Mucosa of descending colon (tissue), 3 donors: Measurements from ENCODE around the gene GRAMD1C. TPM values are rescaled to one million over a fixed set of nuclear protein-coding genes. Genes with fewer than 3 reads are reported as not detected.
A peak's percentile ranks its signal among the peaks of the same experiment; 100 is the strongest.

Experiments used
- ATAC-seq: fragments of 200-7000 bp; cut with Tn5 transposase; one replicate; pipeline ENCODE4 v1.9.1; 2020; ENCODE audit warnings: mild to moderate bottlenecking, moderate library complexity
- DNase-seq, 3 donors: peaks; one replicate each; pipeline ENCODE4 v3.0.0-alpha.2; 2020
- H3K36me3 ChIP-seq: fragments of 200-600 bp; one replicate; pipeline ENCODE4 v1.8.0; 2021; ENCODE audit warnings: low read depth, mild to moderate bottlenecking
- H3K4me1 ChIP-seq: fragments of 200-600 bp; one replicate; pipeline ENCODE4 v1.8.0; 2021; ENCODE audit warnings: low read depth, mild to moderate bottlenecking
- H3K4me3 ChIP-seq: fragments of 200-600 bp; one replicate; pipeline ENCODE4 v1.8.0; 2021; ENCODE audit warnings: mild to moderate bottlenecking
- H3K9me3 ChIP-seq: fragments of 200-600 bp; one replicate; pipeline ENCODE4 v1.8.0; 2021; ENCODE audit warnings: mild to moderate bottlenecking
- CTCF ChIP-seq: fragments of 200-600 bp; IDR thresholded peaks from one replicate; pipeline ENCODE4 v1.8.0; 2022; ENCODE audit warnings: antibody characterized with exemption, mild to moderate bottlenecking
- intact Hi-C, 2 donors: fragments of 100-400 bp; cut with DNase I in 1 of 2; cut with micrococcal nuclease in 1 of 2; formaldehyde crosslinking; loops; one replicate each; pipeline versions ENCODE4 v1.11.0 to v1.11.1; 2022; cut with DNase I, micrococcal nuclease
- total RNA-seq, 3 donors: library from RNA; stranded (reverse); fragmentation: NEBNext Ultra II Directional in 2 of 3; extraction: Animal tissue kit (Norgen Biotek cat#: 25700) in 2 of 3; gene quantifications; one replicate each; pipeline versions ENCODE4 v1.2.1 to v1.2.4, GENCODE V29; 2021 to 2023
- donor health status: DM: no; HTN: no; CAD: no; lungs with moderate emphysema.
- donor health status: DM: no; HTN: no; CAD: no.
- donor health status: DM: no; HTN: yes; CAD: no.

The GRAMD1C gene
- total RNA-seq, 3 donors from 2014 or later = 5.7 to 19.5 (median 8.6) TPM

GRCh38 chr3:113979916-113980315 is 141.3 kb downstream of the GRAMD1C start:
- Histone ChIP-seq H3K4me1 (no peaks in the 10 kb centered on the region), H3K4me3 (no peak overlapping the region), H3K36me3 (no peaks in the 10 kb centered on the region), H3K9me3 (no peaks in the 10 kb centered on the region)
- no peak for TF ChIP-seq CTCF
- ATAC-seq (no peak), DNase-seq (no peak)
- intact Hi-C loops = no loop called here

GRCh38 chr3:113981803-113982202 is 143.2 kb downstream of the GRAMD1C start:
- no peak for TF ChIP-seq CTCF
- ATAC-seq = no peak
- Histone ChIP-seq H3K4me1 (no peaks in the 10 kb centered on the region), H3K9me3 (no peaks in the 10 kb centered on the region), H3K36me3 (no peaks in the 10 kb centered on the region), H3K4me3 (no peak overlapping the region)
- no peak for DNase-seq
- intact Hi-C loops = no loop called here

GRCh38 chr3:113983544-113983943 is 145.0 kb downstream of the GRAMD1C start:
- intact Hi-C loops = no loop called here
- TF ChIP-seq CTCF = no peak
- Histone ChIP-seq H3K4me3 (no peak overlapping the region), H3K36me3 (no peaks in the 10 kb centered on the region), H3K9me3 (no peaks in the 10 kb centered on the region), H3K4me1 (no peaks in the 10 kb centered on the region)
- DNase-seq (no peak), ATAC-seq (no peak)

- TF ChIP-seq CTCF = no peak
- Histone ChIP-seq H3K4me1 (no peaks in the 10 kb centered on the region), H3K9me3 (no peaks in the 10 kb centered on the region), H3K4me3 (no peak overlapping the region), H3K36me3 (no peaks in the 10 kb centered on the region)
- no peak for DNase-seq
- peak; percentile 49 for ATAC-seq
- intact Hi-C loops = no loop called here
Observed at GRCh38 chr3:113985541-113985940, 147.0 kb downstream of the GRAMD1C start.

Other genes starting within 250 kb of the GRAMD1C start
- gene USF3, start 142.1 kb upstream of the GRAMD1C start, total RNA-seq = 10 to 100 TPM; 24.5 to 31.4 (median 26.7) TPM
- 10 to 100 TPM; 74.4 to 99.1 (median 95.9) TPM for gene NAA50, start 92.5 kb upstream of the GRAMD1C start, total RNA-seq
- gene ATP6V1A, start 91.8 kb upstream of the GRAMD1C start, total RNA-seq = 10 to 100 TPM; 58.7 to 82.6 (median 65.7) TPM
- gene ZDHHC23, start 109.2 kb downstream of the GRAMD1C start, total RNA-seq = 10 to 100 TPM; 31.4 to 66.7 (median 36.1) TPM
- 1 to 10 TPM; 3.9 to 6.2 (median 5.0) TPM for gene CCDC191, start 217.7 kb downstream of the GRAMD1C start, total RNA-seq
- gene QTRT2, start 217.9 kb downstream of the GRAMD1C start, total RNA-seq = 10 to 100 TPM; 17.9 to 29.1 (median 21.2) TPM